Hair follicular keratinocyte (primary cell): ENCODE measurements around the gene ADCY6. TPM values are rescaled to one million over a fixed set of nuclear protein-coding genes. Genes with fewer than 3 reads are reported as not detected.

Source experiments
- total RNA-seq: library from RNA; depleted of rRNA; stranded (reverse); fragments of >200 nt; gene quantifications from 2 replicates; pipeline ENCODE4 v1.2.3, GENCODE V29; 2015

The ADCY6 gene
- total RNA-seq, result 5.7 and 11.2 TPM in 2 replicates

GRCh38 chr12:48788854-48789775 is at the start of gene ADCY6:
ADCY6 (minus strand) TSS chr12:48789089; CDS start chr12:48783434, 5,655 bp downstream.

GRCh38 chr12:48817873-48818830 is 29.3 kb upstream of the ADCY6 start, which contains the start of gene CACNB3:
CACNB3 (plus strand) TSS chr12:48818496; CDS start chr12:48818930, 434 bp downstream.

GRCh38 chr12:48716493-48717251 is 72.2 kb downstream of the ADCY6 start, which contains the start of gene CCNT1:
CCNT1 (minus strand) TSS chr12:48716707; CDS start chr12:48716675, 32 bp downstream.

Other genes starting within 250 kb of the ADCY6 start
- not detected in 2 replicates for gene LALBA, start 219.0 kb downstream of the ADCY6 start, total RNA-seq
- 52.6 and 71.8 TPM in 2 replicates for gene KANSL2, start 106.9 kb downstream of the ADCY6 start, total RNA-seq
- 14.0 and 20.3 TPM in 2 replicates for gene CCNT1, start 72.4 kb downstream of the ADCY6 start, total RNA-seq
- gene CACNB3, start 29.4 kb upstream of the ADCY6 start, total RNA-seq, result 10.6 and 10.9 TPM in 2 replicates
- gene DDX23, start 63.1 kb upstream of the ADCY6 start, total RNA-seq, result 41.8 and 56.9 TPM in 2 replicates
- gene RND1, start 76.8 kb upstream of the ADCY6 start, total RNA-seq, result 0.16 TPM in 1 of 2 replicates, not detected in the other
- 47.0 and 51.9 TPM in 2 replicates for gene FKBP11, start 136.4 kb upstream of the ADCY6 start, total RNA-seq
- 83.3 and 95.3 TPM in 2 replicates for gene ARF3, start 168.4 kb upstream of the ADCY6 start, total RNA-seq
- 0.08 TPM in 2 replicates for gene WNT10B, start 182.6 kb upstream of the ADCY6 start, total RNA-seq
- not detected in 2 replicates for gene WNT1, start 189.2 kb upstream of the ADCY6 start, total RNA-seq
- gene DDN, start 210.3 kb upstream of the ADCY6 start, total RNA-seq, result 0.19 and 0.23 TPM in 2 replicates
- gene PRKAG1, start 229.7 kb upstream of the ADCY6 start, total RNA-seq, result 79.3 and 94.0 TPM in 2 replicates